ENCODE measurements around the gene NUFIP2. TPM values are rescaled to one million over a fixed set of nuclear protein-coding genes. Genes with fewer than 3 reads are reported as not detected.
"Not testable (repeated sequence)": the region's sequence is repeated elsewhere in the genome, so short reads cannot be mapped to it uniquely, and the experiment has no call there.

NUFIP2 gene
- polyA plus RNA-seq, 4 donors: 33.4 to 65.3 (median 43.6) TPM

- no peak for DNase-seq (ENCODE audit: low read depth in 4 of 4, low spot score in 2 of 4)
Observed at GRCh38 chr17:29279397-29280070, 14.4 kb downstream of the NUFIP2 start.

- no peak for DNase-seq (ENCODE audit: low read depth in 4 of 4, low spot score in 2 of 4)
Observed at GRCh38 chr17:29278692-29279091, 15.3 kb downstream of the NUFIP2 start.

- no peak for DNase-seq (ENCODE audit: low read depth in 4 of 4, low spot score in 2 of 4)
Observed at GRCh38 chr17:29273924-29274323, 20.0 kb downstream of the NUFIP2 start.

GRCh38 chr17:29271980-29272379 is 22.0 kb downstream of the NUFIP2 start:
- DNase-seq (ENCODE audit: low read depth in 4 of 4, low spot score in 2 of 4): not testable (repeated sequence)

GRCh38 chr17:29263916-29264315 is 30.0 kb downstream of the NUFIP2 start:
- DNase-seq (ENCODE audit: low read depth in 4 of 4, low spot score in 2 of 4): no peak

GRCh38 chr17:29257756-29258155 is 36.2 kb downstream of the NUFIP2 start:
- no peak for DNase-seq (ENCODE audit: low read depth in 4 of 4, low spot score in 2 of 4)

GRCh38 chr17:29256735-29257466 is 37.0 kb downstream of the NUFIP2 start:
- DNase-seq (ENCODE audit: low read depth in 4 of 4, low spot score in 2 of 4): no peak

- no peak for DNase-seq (ENCODE audit: low read depth in 4 of 4, low spot score in 2 of 4)
Observed at GRCh38 chr17:29255926-29256522, 37.9 kb downstream of the NUFIP2 start.

GRCh38 chr17:29253037-29253436 is 40.9 kb downstream of the NUFIP2 start:
- DNase-seq (ENCODE audit: low read depth in 4 of 4, low spot score in 2 of 4): no peak

- peak in 1 of 4 donors; percentile 2 for DNase-seq (ENCODE audit: low read depth in 4 of 4, low spot score in 2 of 4)
Observed at GRCh38 chr17:29252101-29252791, 41.7 kb downstream of the NUFIP2 start.

GRCh38 chr17:29251184-29251583 is 42.8 kb downstream of the NUFIP2 start:
- no peak for DNase-seq (ENCODE audit: low read depth in 4 of 4, low spot score in 2 of 4)

- no peak for DNase-seq (ENCODE audit: low read depth in 4 of 4, low spot score in 2 of 4)
Observed at GRCh38 chr17:29250666-29251065, 43.3 kb downstream of the NUFIP2 start.

- DNase-seq (ENCODE audit: low read depth in 4 of 4, low spot score in 2 of 4): no peak
Observed at GRCh38 chr17:29248845-29249244, 45.1 kb downstream of the NUFIP2 start.

GRCh38 chr17:29247219-29247618 is 46.7 kb downstream of the NUFIP2 start:
- DNase-seq (ENCODE audit: low read depth in 4 of 4, low spot score in 2 of 4): no peak

GRCh38 chr17:29246628-29247027 is 47.3 kb downstream of the NUFIP2 start, which contains the start of gene CRYBA1:
Gene CRYBA1 (plus strand): TSS chr17:29246859. CDS start chr17:29246864, 5 bp downstream.
- no peak for DNase-seq (ENCODE audit: low read depth in 4 of 4, low spot score in 2 of 4)

- no peak for DNase-seq (ENCODE audit: low read depth in 4 of 4, low spot score in 2 of 4)
Observed at GRCh38 chr17:29245401-29245800, 48.5 kb downstream of the NUFIP2 start.

GRCh38 chr17:29243792-29244191 is 50.2 kb downstream of the NUFIP2 start:
- DNase-seq (ENCODE audit: low read depth in 4 of 4, low spot score in 2 of 4): no peak

- DNase-seq (ENCODE audit: low read depth in 4 of 4, low spot score in 2 of 4): no peak
Observed at GRCh38 chr17:29242790-29243189, 51.2 kb downstream of the NUFIP2 start.

GRCh38 chr17:29242051-29242450 is 51.9 kb downstream of the NUFIP2 start:
- no peak for DNase-seq (ENCODE audit: low read depth in 4 of 4, low spot score in 2 of 4)

GRCh38 chr17:29240968-29241963 is 52.7 kb downstream of the NUFIP2 start:
- no peak for DNase-seq (ENCODE audit: low read depth in 4 of 4, low spot score in 2 of 4)

All from left renal cortex interstitium (tissue), 4 donors.